H9 (cell line): ENCODE measurements around the gene MRPS31. TPM values are rescaled to one million over a fixed set of nuclear protein-coding genes. Genes with fewer than 3 reads are reported as not detected.

Source experiments
- DNase-seq: peaks from one replicate; pipeline ENCODE4 v3.0.0-alpha.2; 2017
- H2AFZ ChIP-seq: one replicate; pipeline ENCODE4 v1.6.1; 2013; ENCODE audit warnings: mild to moderate bottlenecking, low read length, control low read depth, moderate library complexity
- H2AK5ac ChIP-seq: 2 replicates; pipeline ENCODE4 v1.6.1; 2013; ENCODE audit warnings: low read length, control low read depth, mixed read lengths; ENCODE audit not compliant: insufficient read length
- H2BK120ac ChIP-seq: one replicate; pipeline ENCODE4 v1.6.1; 2013; ENCODE audit warnings: low read depth, mild to moderate bottlenecking, low read length, control low read depth, inconsistent platforms; ENCODE audit not compliant: poor library complexity, severe bottlenecking
- H2BK12ac ChIP-seq: 2 replicates; pipeline ENCODE4 v1.6.1; 2013; ENCODE audit warnings: low read length, control low read depth, mixed read lengths, low read depth; ENCODE audit not compliant: insufficient read length
- H2BK15ac ChIP-seq: 2 replicates; pipeline ENCODE4 v1.6.1; 2013; ENCODE audit warnings: low read depth, low read length, control low read depth
- H2BK20ac ChIP-seq: one replicate; pipeline ENCODE4 v1.6.1; 2013; ENCODE audit warnings: low read depth, mild to moderate bottlenecking, low read length, control low read depth, inconsistent platforms; ENCODE audit not compliant: poor library complexity, severe bottlenecking
- H2BK5ac ChIP-seq: 2 replicates; pipeline ENCODE4 v1.6.1; 2013; ENCODE audit warnings: low read length, control low read depth, mixed read lengths; ENCODE audit not compliant: insufficient read length
- H3K14ac ChIP-seq: 2 replicates; pipeline ENCODE4 v1.6.1; 2013; ENCODE audit warnings: low read length, control low read depth; ENCODE audit not compliant: insufficient read depth
- H3K18ac ChIP-seq: 2 replicates; pipeline ENCODE4 v1.6.1; 2013; ENCODE audit warnings: low read depth, mild to moderate bottlenecking, mixed read lengths, low read length, control low read depth; ENCODE audit not compliant: insufficient read length
- H3K23ac ChIP-seq: 2 replicates; pipeline ENCODE4 v1.6.1; 2013; ENCODE audit warnings: low read length, control low read depth, mixed read lengths, low read depth; ENCODE audit not compliant: insufficient read length
- H3K23me2 ChIP-seq: 2 replicates; pipeline ENCODE4 v1.6.1; 2013; ENCODE audit warnings: low read depth, mild to moderate bottlenecking, mixed read lengths, low read length, control low read depth; ENCODE audit not compliant: insufficient read length, poor library complexity, severe bottlenecking
- H3K27ac ChIP-seq: 2 replicates; pipeline ENCODE4 v1.5.1; 2013; ENCODE audit warnings: low read length, control low read depth, mixed read lengths, low read depth; ENCODE audit not compliant: insufficient read length
- H3K27me3 ChIP-seq: 2 replicates; pipeline ENCODE4 v1.6.1; 2013; ENCODE audit warnings: low read length, control low read depth, inconsistent platforms; ENCODE audit not compliant: insufficient read depth
- H3K4ac ChIP-seq: 2 replicates; pipeline ENCODE4 v1.6.1; 2013; ENCODE audit warnings: low read depth, mild to moderate bottlenecking, control low read depth, inconsistent platforms, low read length, moderate library complexity
- H3K4me1 ChIP-seq: 2 replicates; pipeline ENCODE4 v1.6.1; 2013; ENCODE audit warnings: low read length, control low read depth, inconsistent platforms; ENCODE audit not compliant: insufficient read depth
- H3K4me2 ChIP-seq: 2 replicates; pipeline ENCODE4 v1.6.1; 2013; ENCODE audit warnings: low read length, control low read depth, mixed read lengths; ENCODE audit not compliant: insufficient read length, insufficient read depth
- H3K56ac ChIP-seq: 2 replicates; pipeline ENCODE4 v1.6.1; 2013; ENCODE audit warnings: low read depth, mild to moderate bottlenecking, mixed read lengths, low read length, control low read depth; ENCODE audit not compliant: insufficient read length
- H3K79me1 ChIP-seq: 2 replicates; pipeline ENCODE4 v1.6.1; 2013; ENCODE audit warnings: low read depth, mild to moderate bottlenecking, moderate library complexity, low read length, control low read depth, inconsistent platforms; ENCODE audit not compliant: insufficient read depth, poor library complexity, severe bottlenecking
- H3K79me2 ChIP-seq: 2 replicates; pipeline ENCODE4 v1.6.1; 2013; ENCODE audit warnings: low read length, control low read depth, inconsistent platforms; ENCODE audit not compliant: insufficient read depth
- H3K9ac ChIP-seq: 2 replicates; pipeline ENCODE4 v1.6.1; 2013; ENCODE audit warnings: low read length, control low read depth, mixed read lengths; ENCODE audit not compliant: insufficient read length; ENCODE audit errors: extremely low read depth
- H3K9me3 ChIP-seq: one replicate; pipeline ENCODE4 v1.6.1; 2013; ENCODE audit warnings: low read depth, low read length, inconsistent platforms; ENCODE audit not compliant: control insufficient read depth
- H3T11ph ChIP-seq: one replicate; pipeline ENCODE4 v1.6.1; 2013; ENCODE audit warnings: mild to moderate bottlenecking, low read length, control low read depth, inconsistent platforms
- H4K20me1 ChIP-seq: one replicate; pipeline ENCODE4 v1.6.1; 2013; ENCODE audit not compliant: control insufficient read depth, insufficient read length, insufficient read depth
- H4K5ac ChIP-seq: 2 replicates; pipeline ENCODE4 v1.6.1; 2013; ENCODE audit warnings: low read depth, mild to moderate bottlenecking, mixed read lengths, low read length, control low read depth; ENCODE audit not compliant: insufficient read length
- H4K8ac ChIP-seq: replicated peaks from 2 replicates; pipeline ENCODE4 v1.6.1; 2013; ENCODE audit warnings: low read length, control low read depth, mixed read lengths, low read depth; ENCODE audit not compliant: insufficient read length
- H4K91ac ChIP-seq: 2 replicates; pipeline ENCODE4 v1.6.1; 2013; ENCODE audit warnings: low read depth, mild to moderate bottlenecking, moderate library complexity, mixed read lengths, low read length, control low read depth; ENCODE audit not compliant: insufficient read length
- H3K27ac Mint-ChIP-seq, 3 experiments: 2 replicates in 2 of 3; 3 replicates in 1 of 3; pipeline ENCODE4 v1.8.0; 2020 to 2021; ENCODE audit warnings: mixed read lengths in 3 of 3, mild to moderate bottlenecking in 1 of 3, moderate library complexity in 1 of 3
- H3K27me3 Mint-ChIP-seq: 2 replicates; pipeline ENCODE4 v1.8.0; 2021; ENCODE audit warnings: low read depth, mild to moderate bottlenecking, moderate library complexity, mixed read lengths
- H3K36me3 Mint-ChIP-seq, 3 experiments: 2 replicates in 2 of 3; 3 replicates in 1 of 3; pipeline ENCODE4 v1.8.0; 2020 to 2021; ENCODE audit warnings: low read depth in 3 of 3, mixed read lengths in 3 of 3; ENCODE audit not compliant: insufficient read depth in 1 of 3
- H3K4me1 Mint-ChIP-seq, 2 experiments: 2 replicates each; pipeline ENCODE4 v1.8.0; 2020; ENCODE audit warnings: mixed read lengths in 2 of 2
- H3K4me3 Mint-ChIP-seq, 2 experiments: 2 replicates in 1 of 2; 3 replicates in 1 of 2; pipeline ENCODE4 v1.8.0; 2020 to 2021; ENCODE audit warnings: mild to moderate bottlenecking in 2 of 2, mixed read lengths in 2 of 2, moderate library complexity in 1 of 2
- H3K9me3 Mint-ChIP-seq, 2 experiments: 2 replicates in 1 of 2; 3 replicates in 1 of 2; pipeline ENCODE4 v1.8.0; 2020; ENCODE audit warnings: mild to moderate bottlenecking in 2 of 2, mixed read lengths in 2 of 2, moderate library complexity in 1 of 2
- CTCF ChIP-seq: fragments of 200-600 bp; sonication (generic); conservative IDR thresholded peaks from 3 replicates; pipeline ENCODE4 v1.8.0; 2021; ENCODE audit warnings: antibody characterized with exemption, mild to moderate bottlenecking
- WGBS: extraction: QIAGEN DNeasy Blood & Tissue Kit; methylation state at CpG from one replicate; pipeline ENCODE4 v1.1.7; 2013; ENCODE audit warnings: missing lambda C conversion rate, low lambda C conversion rate, mixed read lengths; ENCODE audit not compliant: insufficient read length; ENCODE audit errors: extremely low coverage; 5-methylcytosine and 5-hydroxymethylcytosine counted together
- total RNA-seq: library from RNA; stranded (reverse); gene quantifications from 2 replicates; pipeline ENCODE4 v1.2.1, GENCODE V29; 2021

Gene MRPS31
- total RNA-seq, 1 experiment from 2014 or later = 27.3 TPM

- WGBS = no CpG with 5 or more reads among the region's 11 CpGs
- no peak overlapping the region for H3K14ac ChIP-seq
- H3K27me3 Mint-ChIP-seq = no peaks in the 10 kb centered on the region
- H4K8ac ChIP-seq = no peak overlapping the region
- H3K9me3 Mint-ChIP-seq = no peaks in the 10 kb centered on the region
- H3K27ac Mint-ChIP-seq = no peak overlapping the region
- H2BK120ac ChIP-seq = no peak overlapping the region
- H2BK5ac ChIP-seq = no peak overlapping the region
- H3K4me2 ChIP-seq = no peak overlapping the region
- no peaks in the 10 kb centered on the region for H3K79me2 ChIP-seq
- peaks cover 8 to 17% of the 10 kb centered on the region in 2 experiments for H3K4me1 Mint-ChIP-seq
- no peak overlapping the region for H3K4ac ChIP-seq
- no peak overlapping the region for H2BK20ac ChIP-seq
- H3K4me3 Mint-ChIP-seq = no peak overlapping the region
- no peaks in the 10 kb centered on the region for H3K79me1 ChIP-seq
- no peak overlapping the region for H3K56ac ChIP-seq
- no peak overlapping the region for H3K9ac ChIP-seq
- no peaks in the 10 kb centered on the region for H4K20me1 ChIP-seq
- no peak overlapping the region for H2AFZ ChIP-seq
- no peak overlapping the region for H3T11ph ChIP-seq
- no peak overlapping the region for H4K5ac ChIP-seq
- H2BK15ac ChIP-seq = no peak overlapping the region
- DNase-seq = no peak
- no peak overlapping the region for H2BK12ac ChIP-seq
- no peak overlapping the region for H2AK5ac ChIP-seq
- H3K4me1 ChIP-seq = no peaks in the 10 kb centered on the region
- H3K23ac ChIP-seq = no peak overlapping the region
- no peaks in the 10 kb centered on the region for H3K9me3 ChIP-seq
- no peaks in the 10 kb centered on the region for H3K27me3 ChIP-seq
- no peak overlapping the region for H4K91ac ChIP-seq
- no peaks in the 10 kb centered on the region for H3K23me2 ChIP-seq
- H3K18ac ChIP-seq = no peak overlapping the region
- H3K27ac ChIP-seq = no peak overlapping the region
- H3K36me3 Mint-ChIP-seq = no peaks in the 10 kb centered on the region
- no peak for TF ChIP-seq CTCF
These were observed 10.7 kb upstream of the MRPS31 start for GRCh38 chr13:40781717-40782116.
